HG02970 (cell line): ENCODE results near the gene SKI.

Experiments used
- ATAC-seq: cut with Tn5 transposase; IDR thresholded peaks from one replicate; pipeline ENCODE4 v1.9.1; 2021; ENCODE audit warnings: mild to moderate bottlenecking, moderate library complexity, moderate number of reproducible peaks; ENCODE audit not compliant: unreplicated experiment, low FRiP score

The SKI gene

DNA sequence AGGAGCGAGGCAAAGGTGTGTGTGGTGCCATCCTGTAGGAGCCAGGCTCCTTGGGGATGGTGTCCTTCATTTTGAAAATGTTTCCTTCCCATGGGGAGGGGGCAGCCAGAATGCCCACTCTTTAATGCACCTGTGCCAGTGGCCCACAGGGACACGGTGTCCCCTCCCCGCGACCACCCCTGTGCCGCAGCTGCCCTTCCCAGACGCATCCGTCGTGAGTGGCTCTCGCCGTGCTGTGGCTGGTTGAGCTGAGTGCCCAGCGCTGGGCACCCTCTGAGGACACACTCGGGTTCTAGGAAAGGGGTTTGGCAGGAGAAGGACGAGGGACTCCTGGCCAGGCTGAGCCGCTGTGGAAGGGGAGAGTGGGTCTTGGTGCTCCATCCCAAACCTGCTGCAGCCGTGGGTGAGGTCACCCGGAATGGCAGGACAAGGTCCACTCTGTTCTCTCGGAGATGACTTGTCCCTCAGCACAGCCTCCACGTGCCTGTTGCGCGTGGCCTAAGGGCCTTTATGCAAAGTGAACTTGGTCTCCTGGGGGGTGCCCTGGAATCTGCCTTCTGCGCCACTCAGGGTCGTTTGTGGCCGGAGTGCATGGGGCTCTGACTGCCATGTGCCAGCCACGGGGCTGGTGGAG lies 74.3 kb downstream of the SKI start:
- ATAC-seq: no peak

DNA sequence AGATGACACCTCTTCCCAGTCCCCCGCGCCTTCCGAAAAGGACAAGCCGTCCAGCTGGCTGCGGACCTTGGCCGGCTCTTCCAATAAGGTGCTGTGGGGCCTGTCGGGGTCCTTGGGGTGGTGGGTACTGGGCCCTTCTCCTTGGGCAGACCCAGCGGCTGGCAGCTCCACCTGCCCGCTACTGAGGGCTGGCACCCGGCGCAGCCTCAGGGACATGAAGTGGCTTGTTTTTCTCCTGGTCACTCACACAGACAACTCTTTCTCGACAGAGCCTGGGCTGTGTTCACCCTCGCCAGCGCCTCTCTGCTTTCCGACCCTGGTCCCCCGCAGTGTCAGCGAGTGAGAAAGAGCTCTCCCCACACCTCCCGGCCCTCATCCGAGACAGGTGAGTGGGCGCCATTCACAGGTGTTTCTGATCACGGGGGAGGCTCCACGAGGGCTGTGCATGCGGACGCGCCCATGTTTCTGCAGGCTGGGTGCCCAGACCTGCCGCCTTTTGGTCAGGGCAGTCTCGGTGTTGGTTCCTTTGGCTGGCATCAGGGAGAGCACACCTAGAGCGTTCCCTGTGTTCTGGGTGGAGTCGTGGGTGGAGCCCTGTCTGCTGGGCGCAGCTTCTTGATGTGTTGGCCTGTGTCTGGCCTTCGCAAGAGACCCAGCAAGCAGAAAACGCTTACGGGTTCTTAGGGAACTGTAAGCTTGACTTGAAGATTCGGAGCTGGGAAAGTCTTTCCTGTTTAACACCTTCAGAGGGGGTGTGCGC lies 75.1 kb downstream of the SKI start:
- no peak for ATAC-seq

- ATAC-seq: no peak
Observed at GRCh38 chr1:2303781-2304180, 75.7 kb downstream of the SKI start.

DNA sequence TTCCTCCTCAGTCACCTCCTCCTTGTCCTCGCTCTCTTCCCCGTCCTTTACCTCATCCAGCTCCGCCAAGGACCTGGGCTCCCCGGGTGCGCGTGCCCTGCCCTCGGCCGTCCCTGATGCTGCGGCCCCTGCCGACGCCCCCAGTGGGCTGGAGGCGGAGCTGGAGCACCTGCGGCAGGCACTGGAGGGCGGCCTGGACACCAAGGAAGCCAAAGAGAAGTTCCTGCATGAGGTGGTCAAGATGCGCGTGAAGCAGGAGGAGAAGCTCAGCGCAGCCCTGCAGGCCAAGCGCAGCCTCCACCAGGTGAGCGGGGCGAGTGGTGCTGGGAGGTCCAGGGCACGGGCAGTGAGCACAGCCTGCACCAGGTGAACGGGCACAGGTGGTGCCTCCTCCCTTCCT lies 76.2 kb downstream of the SKI start:
- ATAC-seq: no peak

DNA sequence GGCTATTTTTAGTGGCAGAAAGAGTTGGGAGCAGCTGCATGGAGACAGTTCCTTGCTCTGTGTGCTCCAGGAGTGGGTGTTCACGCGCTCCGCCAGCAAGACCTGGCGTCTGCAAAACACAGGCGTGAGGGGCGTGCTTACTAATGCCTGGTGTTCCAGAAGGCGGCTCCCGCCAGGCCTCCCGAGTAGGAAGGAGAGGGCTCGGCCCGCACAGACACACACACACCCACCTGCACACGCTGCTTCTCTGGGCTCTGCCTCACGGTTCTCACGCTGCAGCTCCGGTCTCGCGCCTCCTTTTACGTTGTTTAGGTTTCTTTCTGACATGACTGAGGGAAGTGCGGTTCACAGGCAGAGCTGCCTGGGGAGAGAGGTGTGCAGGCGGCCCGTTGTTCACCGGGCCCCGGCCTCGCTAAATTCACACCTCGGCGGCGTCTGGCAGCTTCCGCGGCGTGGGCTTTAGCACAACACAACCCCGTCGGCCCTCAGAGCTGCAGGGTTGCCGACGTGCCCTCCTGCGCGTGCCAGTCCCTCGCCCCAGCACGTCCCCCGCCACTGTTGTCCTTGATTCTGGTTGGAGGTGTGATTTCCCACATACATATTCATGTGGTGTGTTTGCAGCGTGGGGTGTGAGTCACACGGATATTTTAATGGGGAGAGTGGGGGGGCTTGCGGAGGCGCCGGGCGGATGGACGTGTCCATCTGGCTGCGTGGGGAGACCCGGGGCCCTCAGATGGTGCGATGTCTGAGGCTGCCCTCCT lies 77.0 kb downstream of the SKI start:
- ATAC-seq: no peak

- ATAC-seq: no peak
Observed at GRCh38 chr1:2306151-2306978, 78.2 kb downstream of the SKI start.

GRCh38 chr1:2307064-2307605 lies 79.0 kb downstream of the SKI start:
- no peak for ATAC-seq

GRCh38 chr1:2307972-2308371 lies 79.9 kb downstream of the SKI start:
- no peak for ATAC-seq

DNA sequence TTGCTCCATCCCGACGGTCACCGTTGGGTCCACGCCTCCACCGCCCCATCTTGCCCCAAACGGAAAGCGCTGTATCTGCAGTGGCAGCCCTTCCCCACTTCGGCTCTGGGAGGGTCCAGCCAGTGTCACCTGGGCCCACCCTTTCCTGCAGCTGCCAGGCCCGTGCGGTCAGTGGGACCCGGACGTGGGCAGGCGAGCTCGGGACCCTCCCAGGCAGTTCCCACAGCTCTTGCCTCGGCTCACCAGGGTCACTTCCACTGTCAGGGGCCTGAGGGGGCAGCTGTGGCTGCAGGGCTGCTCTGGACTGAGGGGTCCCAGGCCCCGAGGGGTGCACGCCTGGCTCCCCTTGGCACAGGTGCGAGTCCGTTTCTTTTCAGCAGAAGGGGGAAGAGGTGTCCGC lies 80.7 kb downstream of the SKI start:
- ATAC-seq: no peak

DNA sequence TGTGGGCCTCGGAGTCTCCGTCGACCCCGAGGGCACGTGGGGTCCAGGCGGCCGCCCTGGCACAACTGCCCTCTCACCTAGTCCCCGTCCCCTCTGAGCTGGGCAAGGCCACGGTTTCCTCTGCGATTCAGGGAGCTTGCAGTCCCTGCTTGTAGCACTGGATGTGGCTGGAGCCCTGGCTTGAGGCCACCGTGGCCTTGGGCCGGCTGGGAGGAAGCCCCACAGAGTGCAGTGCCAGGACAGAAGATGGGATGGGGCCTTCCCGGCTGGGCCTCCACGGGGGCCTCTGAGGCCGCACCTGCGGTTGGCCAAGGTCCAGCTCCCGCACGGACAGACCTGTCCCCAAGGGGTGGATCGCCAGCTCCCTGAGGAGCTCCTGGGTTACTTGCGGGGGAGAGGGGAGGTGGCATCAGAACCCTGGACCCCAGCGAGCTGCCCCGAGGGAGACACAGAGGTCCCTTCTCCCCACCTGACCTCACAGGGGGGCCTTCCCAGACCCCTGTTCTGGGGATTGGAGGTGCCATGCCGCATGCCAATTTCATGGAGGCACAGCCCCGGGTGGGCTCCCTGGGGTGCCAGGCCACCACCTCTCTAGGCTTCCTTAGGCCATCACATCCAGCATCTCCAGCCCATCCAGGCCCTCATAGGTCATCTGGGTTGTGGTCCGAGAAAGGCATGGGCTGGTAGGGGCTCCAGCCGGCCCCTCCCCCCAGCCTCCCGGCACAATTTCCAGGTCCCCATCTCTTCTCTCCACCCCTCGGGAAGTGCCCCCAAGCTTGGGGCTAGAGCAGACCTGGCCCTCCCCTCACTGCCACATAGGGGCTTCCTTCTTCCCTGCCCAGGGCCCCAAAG lies 82.4 kb downstream of the SKI start:
- no peak for ATAC-seq

DNA sequence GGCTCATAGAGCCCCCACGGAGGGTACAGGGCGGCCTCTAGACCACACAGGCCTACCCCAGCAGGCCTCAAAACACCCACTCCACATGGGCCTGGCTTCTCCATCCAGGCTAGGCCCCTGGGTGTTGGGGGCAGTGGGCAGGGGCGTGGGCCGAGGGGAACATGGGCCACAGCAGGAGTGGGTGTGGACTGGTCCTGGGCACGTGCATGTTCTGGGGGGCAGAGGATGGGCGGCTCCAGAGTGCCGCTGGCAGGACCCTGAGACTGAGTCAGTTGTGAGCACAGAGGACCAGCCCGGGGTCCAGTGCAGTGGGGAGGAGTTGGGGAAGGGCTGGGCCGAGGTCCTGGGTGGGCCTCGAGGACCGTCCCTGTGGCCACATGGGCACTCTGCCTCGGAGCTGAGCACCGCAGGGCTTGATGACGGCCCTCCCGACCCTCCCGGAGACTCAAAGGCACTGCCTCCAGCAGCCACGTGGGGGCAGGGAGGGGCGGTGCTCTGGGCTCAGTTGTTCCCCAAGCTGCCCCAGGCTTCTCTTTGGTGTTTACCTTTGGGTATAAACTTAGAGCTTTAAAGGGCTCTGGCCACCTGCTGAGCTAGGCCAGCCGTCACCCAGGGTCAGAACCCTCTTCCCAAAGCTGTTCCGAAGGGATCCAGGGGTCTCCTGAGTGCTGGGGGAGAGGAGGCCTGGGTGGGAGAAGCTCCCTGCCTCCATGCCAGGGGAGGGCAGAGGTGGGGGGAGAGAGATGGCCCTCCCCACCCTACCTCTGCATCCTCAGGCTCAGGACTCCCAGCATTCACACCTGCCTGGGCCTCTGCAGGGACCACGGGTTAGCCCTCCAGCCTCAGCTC lies 83.3 kb downstream of the SKI start:
- ATAC-seq: no peak

GRCh38 chr1:2312160-2312514 lies 84.0 kb downstream of the SKI start:
- ATAC-seq: no peak

DNA sequence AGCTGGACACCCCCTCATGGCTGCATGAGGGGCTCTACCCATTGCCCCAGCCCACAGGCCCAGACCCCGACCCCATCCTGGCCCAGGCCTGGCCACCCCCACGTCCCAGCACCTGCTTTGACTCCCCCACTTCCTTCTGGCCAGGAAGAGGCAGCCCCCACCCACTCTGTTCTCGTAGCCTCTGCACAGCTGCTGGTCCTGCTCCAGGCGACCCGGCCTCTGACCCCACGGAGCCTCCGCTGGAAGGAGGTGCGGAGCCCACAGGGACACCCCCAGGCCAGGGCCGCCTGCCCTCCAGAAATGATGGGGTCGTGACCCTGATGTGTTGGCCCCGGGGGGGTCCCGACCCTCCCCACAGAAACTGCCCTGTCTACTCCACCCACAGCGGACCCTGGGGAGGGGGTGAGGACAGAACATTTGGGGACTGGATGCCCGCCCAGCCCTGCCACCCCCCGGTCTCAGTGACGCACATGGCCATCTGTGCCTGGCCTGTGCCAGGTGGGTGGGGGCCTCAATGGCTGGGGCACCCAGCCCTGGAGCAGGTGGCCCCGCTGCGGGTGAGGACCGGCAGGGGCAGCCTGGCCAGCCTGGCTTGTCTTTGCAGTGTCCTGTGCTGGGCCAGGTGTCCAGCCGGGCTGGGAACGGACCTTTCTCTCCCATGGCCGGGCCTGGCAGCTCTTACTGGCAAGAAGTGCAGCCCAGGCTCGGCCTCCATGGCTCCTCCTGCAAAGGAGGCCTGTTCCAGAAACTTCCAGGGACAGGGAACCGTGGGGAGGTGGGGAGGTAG lies 84.6 kb downstream of the SKI start:
- no peak for ATAC-seq

- no peak for ATAC-seq
Observed at GRCh38 chr1:2313651-2314261, 85.6 kb downstream of the SKI start.

- ATAC-seq: no peak
Observed at GRCh38 chr1:2314273-2314802, 86.2 kb downstream of the SKI start.

GRCh38 chr1:2314803-2315673 lies 86.9 kb downstream of the SKI start:
- ATAC-seq: no peak
